Measurements from ENCODE around the gene IQSEC3.

GRCh38 chr12:102879-103168, 36.3 kb downstream of the IQSEC3 start:
- TF ChIP-seq POLR2A (IDR thresholded peaks at IDR 0.05; ENCODE audit: low read length) (no peak), GATA1 (IDR thresholded peaks at IDR 0.05; ENCODE audit: low read depth, low read length) (no peak)

Measured in erythroblast (primary cell).